ENCODE results near the gene MEGF6.

Gene MEGF6

DNA sequence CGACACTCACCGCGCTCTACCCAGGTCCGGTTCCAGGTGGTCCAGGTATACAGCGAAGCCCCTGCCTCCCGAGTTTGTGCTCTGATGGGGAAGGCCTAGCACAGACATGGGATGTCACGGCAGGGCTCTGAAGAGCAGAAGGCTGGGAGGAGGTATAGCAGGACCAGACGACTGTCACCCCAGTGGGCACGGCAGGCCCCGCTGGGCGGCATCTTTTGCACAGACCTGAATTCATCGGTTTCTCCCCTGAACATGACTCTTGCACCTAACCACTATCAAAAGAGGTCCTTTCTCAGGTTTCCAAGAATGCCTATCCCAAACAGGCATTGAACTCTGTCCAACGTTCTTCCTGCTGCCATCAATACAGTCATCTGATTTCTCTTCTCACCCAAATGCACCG, 126.3 kb downstream of the MEGF6 start:
- no peak for DNase-seq (ENCODE audit: low read depth)

- DNase-seq (ENCODE audit: low read depth): no peak
Measured at GRCh38 chr1:3483801-3484444, 127.4 kb downstream of the MEGF6 start.

GRCh38 chr1:3483380-3483779, 127.9 kb downstream of the MEGF6 start:
- DNase-seq (ENCODE audit: low read depth): no peak

GRCh38 chr1:3482378-3482849, 128.9 kb downstream of the MEGF6 start:
- DNase-seq (ENCODE audit: low read depth): no peak

- no peak for DNase-seq (ENCODE audit: low read depth)
Measured at GRCh38 chr1:3481836-3482375, 129.4 kb downstream of the MEGF6 start.

DNA sequence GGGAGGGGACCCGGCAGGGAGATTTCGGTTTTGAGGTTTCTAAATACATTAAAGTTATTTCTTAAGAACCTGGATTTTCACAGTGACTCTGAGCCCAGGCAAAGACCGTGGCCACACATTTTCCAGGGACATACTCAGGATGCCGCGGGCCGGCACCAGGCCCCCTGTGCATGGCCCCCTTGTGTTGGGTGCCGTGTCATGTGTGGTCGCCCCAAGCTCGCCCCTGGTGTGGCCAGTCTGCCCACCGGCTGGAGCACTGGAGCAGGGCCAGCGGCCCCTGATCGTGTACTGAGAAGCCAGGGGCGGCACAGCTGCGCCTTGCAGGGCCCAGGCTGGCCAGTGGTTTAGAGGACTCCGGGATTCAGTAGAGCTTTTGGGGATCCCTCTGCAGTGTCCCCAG, 130.3 kb downstream of the MEGF6 start:
- no peak for DNase-seq (ENCODE audit: low read depth)

DNA sequence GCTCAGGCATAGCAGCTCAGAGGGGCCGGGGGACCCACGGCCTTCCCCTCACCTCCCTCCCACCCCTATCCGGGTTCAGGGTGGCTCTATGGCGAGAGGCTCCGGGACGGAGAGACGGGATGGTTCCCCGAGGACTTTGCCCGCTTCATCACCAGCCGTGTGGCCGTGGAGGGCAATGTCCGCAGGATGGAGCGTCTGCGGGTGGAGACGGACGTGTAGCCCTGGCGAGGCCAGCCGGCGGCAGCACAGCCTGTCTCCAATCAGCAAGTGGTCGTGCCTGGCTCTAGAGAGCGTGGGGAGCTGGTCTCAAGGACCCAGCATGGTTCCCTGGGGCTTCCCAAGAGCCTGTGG, 131.0 kb downstream of the MEGF6 start:
- DNase-seq (ENCODE audit: low read depth): no peak

DNA sequence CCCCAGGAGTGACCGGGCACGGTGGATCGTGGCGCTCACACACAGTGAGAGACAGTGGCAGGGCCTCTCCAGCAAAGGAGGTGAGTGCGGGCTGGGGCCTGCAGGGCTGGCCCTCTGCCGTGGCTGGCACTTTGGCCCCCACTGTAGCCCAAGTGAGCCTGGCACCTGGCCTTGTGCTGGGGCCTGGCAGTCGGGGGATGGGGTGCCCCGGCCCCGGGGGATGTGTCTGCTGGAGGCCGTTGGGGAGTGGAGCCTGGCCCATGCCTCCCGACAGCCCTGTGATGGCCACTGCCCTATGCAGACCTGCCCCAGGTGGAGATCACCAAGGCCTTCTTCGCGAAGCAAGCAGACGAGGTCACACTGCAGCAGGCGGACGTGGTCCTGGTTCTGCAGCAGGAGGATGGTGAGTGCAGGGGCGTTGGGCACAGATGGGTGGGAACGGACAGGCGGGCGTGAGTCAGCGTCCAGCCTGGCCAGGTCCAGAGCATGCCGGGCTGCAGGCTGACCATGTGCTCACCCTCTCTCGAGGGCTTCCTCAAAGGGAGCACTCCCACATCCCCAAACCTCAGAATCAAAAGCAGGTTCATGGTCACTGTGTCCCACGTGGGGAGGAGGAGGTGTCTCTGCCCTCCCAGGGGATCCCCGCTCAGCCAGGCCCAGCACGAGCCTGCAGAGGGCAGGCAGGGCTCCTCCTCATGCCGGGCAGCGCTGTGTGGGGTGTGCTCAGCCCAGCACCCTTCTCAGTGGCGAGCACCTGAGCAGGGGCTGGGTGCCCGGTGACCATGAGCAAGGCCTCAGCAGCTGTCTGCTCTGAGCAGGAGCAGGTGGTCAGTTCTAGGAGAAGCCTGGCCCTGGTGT, 131.6 kb downstream of the MEGF6 start:
- DNase-seq (ENCODE audit: low read depth): no peak

DNA sequence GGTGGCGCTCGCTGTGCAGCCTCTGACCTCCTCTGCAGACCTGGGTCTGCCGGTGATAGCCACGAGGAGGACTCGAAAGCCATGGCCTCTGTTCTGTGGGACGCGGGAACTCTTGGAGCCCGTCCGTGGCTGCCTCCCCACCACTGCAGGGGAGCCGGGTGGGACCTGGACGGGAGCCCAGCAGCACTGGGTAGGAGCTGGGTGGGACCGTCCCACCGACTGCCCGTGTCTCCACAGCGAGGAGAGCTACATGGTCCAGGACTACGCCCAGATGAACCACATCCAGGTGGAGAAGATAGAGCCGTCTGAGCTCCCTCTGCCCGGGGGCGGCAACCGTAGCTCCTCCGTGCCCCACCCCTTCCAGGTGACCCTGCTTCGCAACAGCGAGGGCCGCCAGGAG, 133.1 kb downstream of the MEGF6 start:
- no peak for DNase-seq (ENCODE audit: low read depth)

- no peak for DNase-seq (ENCODE audit: low read depth)
Measured at GRCh38 chr1:3477241-3477995, 133.9 kb downstream of the MEGF6 start.

GRCh38 chr1:3476666-3477065, 134.6 kb downstream of the MEGF6 start:
- DNase-seq (ENCODE audit: low read depth): no peak

DNA sequence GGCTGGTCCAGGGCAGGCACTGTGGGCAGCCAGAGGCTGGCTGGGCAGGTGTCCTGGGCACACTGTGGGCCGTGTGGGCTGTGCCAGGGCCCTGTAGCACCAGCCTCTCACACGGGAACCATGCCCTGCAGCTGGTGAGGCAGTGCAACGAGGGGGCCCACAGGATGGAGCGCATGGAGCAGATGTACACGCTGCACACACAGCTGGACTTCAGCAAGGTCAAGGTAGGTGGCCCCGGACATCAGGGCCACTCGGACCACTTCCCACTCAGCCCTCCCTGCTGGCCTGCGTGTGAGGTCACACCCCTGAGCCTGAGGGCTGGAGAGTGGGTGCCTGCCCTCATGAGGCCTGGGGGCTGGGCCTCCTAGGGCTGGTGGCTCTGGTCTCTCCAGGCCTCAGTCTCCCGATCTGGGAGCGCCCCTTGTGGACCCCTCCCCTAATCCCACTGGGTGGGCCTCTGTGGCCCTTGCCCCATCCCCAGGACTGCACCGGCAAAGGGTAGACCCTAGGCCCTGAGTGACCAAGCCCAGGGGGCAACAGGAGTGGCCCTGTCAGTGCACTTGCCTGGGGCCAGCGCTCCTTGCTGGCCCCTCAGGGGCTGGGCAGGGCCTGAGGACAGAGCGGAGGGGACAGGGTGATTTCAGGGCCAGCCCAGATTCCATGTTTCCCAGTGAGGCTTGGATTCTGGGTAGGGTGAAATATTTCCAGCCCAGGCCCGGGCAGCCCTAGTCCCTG, 135.3 kb downstream of the MEGF6 start:
- DNase-seq (ENCODE audit: low read depth): no peak

DNA sequence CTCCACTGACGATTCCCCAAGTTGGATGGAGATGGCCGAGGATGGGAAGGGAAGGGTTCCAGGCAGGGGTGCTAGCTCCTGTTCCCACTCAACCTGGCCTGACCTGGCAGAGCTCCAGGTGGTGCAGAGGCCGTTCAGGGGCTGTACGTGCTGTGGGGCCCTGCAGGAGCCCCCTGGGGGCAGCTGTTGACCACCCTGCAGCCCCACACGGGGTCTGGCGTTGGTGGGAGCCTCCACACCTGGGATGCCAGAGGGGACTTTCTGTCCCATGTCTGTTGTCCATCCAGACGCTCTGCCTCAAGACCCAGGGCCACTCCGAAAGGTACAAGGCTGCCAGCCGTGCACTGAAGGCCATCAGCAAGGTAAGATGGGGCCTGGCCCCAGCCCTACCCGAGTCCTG, 136.9 kb downstream of the MEGF6 start:
- no peak for DNase-seq (ENCODE audit: low read depth)

- no peak for DNase-seq (ENCODE audit: low read depth)
Measured at GRCh38 chr1:3474016-3474415, 137.3 kb downstream of the MEGF6 start.

DNA sequence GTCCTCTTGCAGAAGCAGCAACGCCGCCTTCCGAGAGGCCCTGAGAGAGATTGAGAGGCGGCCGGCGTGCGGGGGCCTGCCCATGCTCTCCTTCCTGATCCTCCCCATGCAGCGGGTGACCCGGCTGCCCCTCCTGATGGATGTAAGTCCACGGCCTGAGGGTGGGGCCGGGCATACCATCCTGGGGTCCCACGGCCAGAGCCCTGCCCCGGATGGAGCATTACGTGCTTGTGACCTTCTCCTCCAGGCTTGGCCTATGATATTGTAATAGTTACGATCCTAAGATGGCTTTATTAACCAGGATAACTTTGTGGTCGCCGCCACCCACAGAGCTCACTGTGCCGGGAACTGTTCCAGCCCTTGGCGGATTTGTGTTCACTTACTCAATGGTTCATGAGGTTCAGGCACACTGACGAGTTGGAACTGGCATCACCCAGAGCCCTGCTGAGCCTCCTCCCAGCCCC, 137.9 kb downstream of the MEGF6 start:
- DNase-seq (ENCODE audit: low read depth): peak; percentile 81

- no peak for DNase-seq (ENCODE audit: low read depth)
Measured at GRCh38 chr1:3472906-3473305, 138.4 kb downstream of the MEGF6 start.

GRCh38 chr1:3472088-3472850, 139.0 kb downstream of the MEGF6 start:
- DNase-seq (ENCODE audit: low read depth): no peak

DNA sequence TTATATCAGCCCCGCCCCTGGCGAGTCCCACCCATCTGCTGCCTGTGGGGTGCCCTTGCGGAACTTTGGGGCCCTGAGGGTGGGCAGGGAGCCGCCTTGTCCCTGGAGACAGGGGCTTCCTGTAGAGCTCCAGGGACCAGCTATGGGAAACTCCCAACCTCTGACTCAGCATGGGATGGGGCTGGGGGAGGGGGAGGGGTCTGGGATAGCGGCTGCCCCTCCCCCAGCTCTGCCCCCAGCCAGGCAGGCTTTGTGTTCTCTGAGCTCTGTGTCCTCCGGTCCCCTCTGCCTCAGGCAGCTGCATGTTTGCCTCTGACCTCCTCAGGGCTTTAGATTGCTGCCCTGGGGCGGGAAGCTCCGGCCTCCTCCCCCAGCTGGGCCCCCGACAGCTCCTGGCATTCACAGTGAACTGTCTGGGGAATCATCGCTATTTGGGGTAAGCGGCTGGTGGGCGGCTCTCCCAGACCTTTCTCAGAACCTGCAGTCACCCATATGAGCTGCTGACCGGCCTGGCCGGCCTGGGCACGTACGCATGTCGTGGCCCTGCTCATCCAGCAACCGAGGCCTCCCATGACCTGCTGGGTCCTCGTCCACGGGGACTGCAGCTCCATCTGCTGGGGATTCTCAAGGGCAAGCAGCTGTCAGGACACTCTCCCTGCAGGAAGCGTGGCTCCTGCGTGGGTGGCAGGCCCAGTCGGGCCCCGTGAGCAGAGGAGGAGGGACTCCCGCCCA, 139.8 kb downstream of the MEGF6 start:
- DNase-seq (ENCODE audit: low read depth): no peak

- DNase-seq (ENCODE audit: low read depth): no peak
Measured at GRCh38 chr1:3470650-3471355, 140.5 kb downstream of the MEGF6 start.

All from stromal cell of bone marrow (primary cell).